ENCODE measurements around the gene NPHP4.

- TF ChIP-seq CTCF (IDR thresholded peaks at IDR 0.05), result no peak
- TF ChIP-seq POLR2A (IDR thresholded peaks at IDR 0.05), result no peak
These were observed 82.0 kb downstream of the NPHP4 start for GRCh38 chr1:5910276-5910620.

Measured in lower leg skin (tissue), 3 donors.